Lower leg skin (tissue), 4 donors: ENCODE data around the gene IL4I1. TPM values are rescaled to one million over a fixed set of nuclear protein-coding genes. Genes with fewer than 3 reads are reported as not detected.

Source experiments
- DNase-seq, 2 donors: peaks; one replicate each; pipeline ENCODE4 v3.0.0-alpha.2; 2019; ENCODE audit warnings: low spot score in 2 of 2
- H3K4me3 ChIP-seq: fragments of 200-600 bp; sonication (generic); 2 replicates; pipeline ENCODE4 v1.5.1; 2017; ENCODE audit warnings: mild to moderate bottlenecking, low read depth; ENCODE audit not compliant: poor library complexity, severe bottlenecking
- CTCF ChIP-seq, 3 donors: fragments of 450-650 bp; IDR thresholded peaks; one replicate each; pipeline ENCODE4 v1.5.1; 2016; ENCODE audit warnings: antibody characterized with exemption in 3 of 3, mild to moderate bottlenecking in 3 of 3, moderate library complexity in 2 of 3
- POLR2A ChIP-seq, 2 donors: fragments of 450-650 bp; IDR thresholded peaks; one replicate each; pipeline ENCODE4 v1.6.1; 2016 to 2017; ENCODE audit warnings: antibody characterized with exemption in 2 of 2, mild to moderate bottlenecking in 1 of 2, moderate library complexity in 1 of 2
- WGBS, 2 donors: methylation state at CpG; one replicate each; pipeline ENCODE4 v1.1.5; 2018; 5-methylcytosine and 5-hydroxymethylcytosine counted together
- intact Hi-C: fragments of 100-400 bp; cut with DNase I; formaldehyde crosslinking; loops from one replicate; pipeline ENCODE4 v1.15.0; 2023; ENCODE audit warnings: low total_unique reads
- total RNA-seq, 4 donors: library from RNA; depleted of rRNA; stranded (reverse); fragments of >200 nt; gene quantifications; one replicate each; pipeline ENCODE4 v1.1.0, GENCODE V29; 2016

IL4I1 gene
- total RNA-seq, 4 donors from 2014 or later, result 0.42 TPM; not detected in 3

- 93 to 94% methylated on average over 24 of the region's 24 CpGs for WGBS, 2 donors
Observed at GRCh38 chr19:49920624-49921363, 24.1 kb upstream of the IL4I1 start.

GRCh38 chr19:49918089-49918488, 21.4 kb upstream of the IL4I1 start:
- no peak for TF ChIP-seq CTCF (IDR thresholded peaks at IDR 0.05)
- no peak for TF ChIP-seq POLR2A (IDR thresholded peaks at IDR 0.05)
- no peak overlapping the region for H3K4me3 ChIP-seq
- intact Hi-C loops, result no loop called here
- WGBS, 2 donors, result 94 to 95% methylated on average over 8 of the region's 8 CpGs
- no peak for DNase-seq

More at GRCh38 chr19:49920624-49921363, 24.1 kb upstream of the IL4I1 start:
- intact Hi-C loops, result no loop called here
- no peak overlapping the region for H3K4me3 ChIP-seq
- DNase-seq, result no peak
- TF ChIP-seq CTCF (IDR thresholded peaks at IDR 0.05), result no peak
- no peak for TF ChIP-seq POLR2A (IDR thresholded peaks at IDR 0.05)

GRCh38 chr19:49916839-49917733, 20.4 kb upstream of the IL4I1 start:
- no peak for TF ChIP-seq CTCF (IDR thresholded peaks at IDR 0.05)
- TF ChIP-seq POLR2A (IDR thresholded peaks at IDR 0.05), result no peak
- DNase-seq, result no peak
- 84 to 86% methylated on average over 21 of the region's 21 CpGs for WGBS, 2 donors
- intact Hi-C loops, result no loop called here
- no peak overlapping the region for H3K4me3 ChIP-seq

- WGBS, 2 donors, result 96 to 98% methylated on average over 6 of the region's 6 CpGs
- intact Hi-C loops, result no loop called here
- no peak for TF ChIP-seq CTCF (IDR thresholded peaks at IDR 0.05)
- TF ChIP-seq POLR2A (IDR thresholded peaks at IDR 0.05), result no peak
- DNase-seq, result no peak
- no peak overlapping the region for H3K4me3 ChIP-seq
Observed at GRCh38 chr19:49915271-49915670, 18.6 kb upstream of the IL4I1 start.

GRCh38 chr19:49913720-49914119, 17.0 kb upstream of the IL4I1 start:
- intact Hi-C loops, result no loop called here
- no peak overlapping the region for H3K4me3 ChIP-seq
- 79 to 81% methylated on average over 10 of the region's 10 CpGs for WGBS, 2 donors
- DNase-seq, result no peak
- TF ChIP-seq CTCF (IDR thresholded peaks at IDR 0.05) (no peak), POLR2A (IDR thresholded peaks at IDR 0.05) (no peak)
